LNCaP clone FGC (cell line): Measurements from ENCODE around the gene ADK.

Source experiments
- DNase-seq: peaks from one replicate; pipeline ENCODE4 v3.0.0-alpha.2; 2011; ENCODE audit warnings: low read depth
- H3K4me3 ChIP-seq: 2 replicates; pipeline ENCODE4 v1.5.1; 2011; ENCODE audit warnings: mild to moderate bottlenecking, low read depth, low read length, control low read depth
- CTCF ChIP-seq: IDR thresholded peaks from 2 replicates; pipeline ENCODE4 v1.5.1; 2012; ENCODE audit warnings: mild to moderate bottlenecking; ENCODE audit not compliant: control insufficient read depth, insufficient read depth; ENCODE audit errors: extremely low read depth

The ADK gene

DNA sequence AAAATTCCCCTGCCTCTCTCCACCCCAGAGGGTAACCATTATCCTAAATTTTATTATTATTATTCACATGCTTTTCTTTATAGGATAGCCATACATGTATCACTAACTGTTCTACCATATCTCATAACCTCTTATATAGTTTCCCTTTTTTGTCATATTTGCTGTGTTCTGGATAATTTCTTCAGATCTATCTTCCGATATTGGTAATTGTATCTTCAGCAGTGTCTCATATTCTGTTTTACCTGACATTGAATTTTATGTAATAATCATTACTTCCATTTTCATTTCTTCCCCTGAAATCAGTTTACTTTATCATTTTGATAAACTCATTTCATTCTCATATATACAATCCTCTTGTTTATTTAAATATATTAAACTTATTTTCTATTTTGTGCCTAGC lies 273.5 kb downstream of the ADK start:
- no peak for DNase-seq
- TF ChIP-seq CTCF: no peak
- no peak overlapping the region for H3K4me3 ChIP-seq

DNA sequence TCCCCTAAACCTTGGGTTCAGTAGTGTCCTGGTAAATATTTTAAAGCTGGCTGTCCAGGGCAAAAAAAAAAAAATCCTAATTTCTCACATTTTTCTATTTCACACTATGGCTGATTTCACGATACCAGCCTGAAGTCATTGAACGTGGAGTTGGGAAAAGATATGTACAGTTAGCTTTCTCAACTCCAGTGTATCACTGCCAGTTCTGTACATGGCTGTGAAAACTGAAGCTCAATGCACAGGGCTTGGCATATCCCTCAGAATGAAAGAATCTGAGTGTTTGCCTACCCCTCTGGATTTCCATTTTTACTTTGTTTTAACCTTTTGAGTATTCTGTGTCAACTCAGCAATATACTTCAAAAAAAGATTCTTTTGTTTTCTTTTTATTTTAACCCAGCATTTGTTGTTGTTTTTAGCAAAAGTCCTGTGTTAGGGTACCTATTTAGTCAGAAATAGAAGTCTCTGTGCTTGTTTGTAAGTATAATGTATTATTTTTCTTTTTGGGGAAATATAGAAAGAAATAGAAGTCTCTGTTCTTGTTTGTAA lies 274.5 kb downstream of the ADK start:
- no peak for TF ChIP-seq CTCF
- no peak for DNase-seq
- H3K4me3 ChIP-seq: no peak overlapping the region

DNA sequence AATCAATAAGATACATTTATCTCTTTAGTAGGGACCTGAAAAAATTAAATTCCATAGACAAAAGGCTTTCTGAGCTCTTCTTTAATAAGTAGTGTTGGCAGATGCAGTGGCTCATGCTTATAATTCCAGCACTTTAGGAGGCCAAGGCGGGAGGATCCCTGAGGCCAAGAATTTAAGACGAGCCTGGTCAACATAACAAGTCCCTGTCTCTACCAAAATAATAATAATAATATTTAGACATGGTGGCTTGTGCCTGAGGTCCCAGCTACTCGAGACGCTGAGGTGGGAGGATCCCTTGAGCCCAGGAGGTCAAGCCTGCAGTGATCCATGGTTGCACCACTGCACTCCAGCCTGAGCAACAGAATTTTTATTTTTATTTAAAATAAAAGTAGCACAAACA lies 280.8 kb downstream of the ADK start:
- no peak for TF ChIP-seq CTCF
- H3K4me3 ChIP-seq: no peak overlapping the region
- no peak for DNase-seq

DNA sequence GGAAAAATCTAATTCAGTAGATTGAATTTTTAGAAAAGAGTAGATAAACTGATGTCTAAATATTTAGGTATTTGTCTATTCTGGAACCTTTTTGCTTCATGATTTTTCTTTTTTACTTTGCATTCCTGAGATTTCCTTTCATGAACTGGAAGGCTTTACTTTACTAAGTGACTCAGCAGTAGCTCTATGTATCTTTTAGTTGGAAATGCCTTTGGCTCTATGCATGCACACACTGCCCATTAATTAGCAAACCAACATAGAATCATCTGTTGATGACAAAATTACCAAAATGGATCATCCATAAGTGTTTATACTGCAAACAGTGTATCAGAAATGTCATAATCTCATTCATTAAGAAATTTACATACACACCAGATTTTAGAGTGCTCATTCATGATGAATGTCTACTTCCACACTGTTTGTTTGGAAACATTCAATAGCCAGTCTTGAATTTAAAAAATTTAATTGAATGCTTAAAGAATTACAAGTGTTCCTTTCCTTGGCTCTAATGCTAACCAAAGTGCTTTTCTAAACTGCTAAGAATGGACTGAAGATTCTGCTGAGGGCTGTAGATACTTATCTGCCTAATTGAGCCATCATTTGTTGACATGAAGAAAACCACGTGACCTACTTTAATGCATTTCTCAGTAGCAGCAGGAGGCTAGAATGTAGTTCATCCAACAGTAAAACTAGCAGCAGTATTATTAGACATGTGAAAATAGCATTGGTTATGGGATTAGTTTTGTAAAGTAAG lies 282.0 kb downstream of the ADK start:
- DNase-seq: peak; percentile 88
- TF ChIP-seq CTCF: no peak
- no peak overlapping the region for H3K4me3 ChIP-seq

- no peak for TF ChIP-seq CTCF
- no peak overlapping the region for H3K4me3 ChIP-seq
- DNase-seq: no peak
Observed at GRCh38 chr10:74433595-74433956, 282.6 kb downstream of the ADK start.

GRCh38 chr10:74433993-74434392 lies 283.0 kb downstream of the ADK start:
- no peak for DNase-seq
- H3K4me3 ChIP-seq: no peak overlapping the region
- no peak for TF ChIP-seq CTCF

DNA sequence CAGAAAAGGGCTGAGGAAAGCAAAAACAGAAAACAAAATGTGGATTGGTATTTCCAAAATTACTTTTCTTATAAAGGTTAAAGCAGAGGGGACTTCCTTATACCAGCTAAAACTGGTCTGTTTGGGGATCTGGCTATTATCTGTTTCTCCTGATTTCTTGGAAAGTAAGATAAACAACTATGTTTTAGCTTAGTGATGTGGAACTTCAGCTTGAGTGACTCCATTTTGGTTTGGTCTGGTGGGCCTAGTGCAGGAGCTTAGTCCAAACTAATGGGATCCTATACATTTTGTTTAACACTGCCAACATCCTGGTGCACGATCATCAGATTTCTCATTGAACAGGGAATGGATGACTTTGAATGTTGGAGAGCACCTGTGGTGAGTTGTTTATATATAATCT lies 283.5 kb downstream of the ADK start:
- H3K4me3 ChIP-seq: no peak overlapping the region
- TF ChIP-seq CTCF: no peak
- no peak for DNase-seq
